ENCODE results near the gene MPC1.
"Not testable (repeated sequence)": the region's sequence is repeated elsewhere in the genome, so short reads cannot be mapped to it uniquely, and the experiment has no call there.

MPC1 gene

GRCh38 chr6:166351715-166352285 is 30.9 kb downstream of the MPC1 start:
- H3K27ac Mint-ChIP-seq, result no peak overlapping the region
- H3K36me3 Mint-ChIP-seq, result no peaks in the 10 kb centered on the region
- no peak for ATAC-seq
- peaks cover 8% of the 10 kb centered on the region for H3K4me1 Mint-ChIP-seq
- no peak overlapping the region for H3K4me3 Mint-ChIP-seq
- peaks cover 4% of the 10 kb centered on the region for H3K9me3 Mint-ChIP-seq
- DNase-seq (ENCODE audit: low spot score in 2 of 2), result no peak

- H3K27ac Mint-ChIP-seq, result no peak overlapping the region
- ATAC-seq, result peak; percentile 43
- no peaks in the 10 kb centered on the region for H3K36me3 Mint-ChIP-seq
- DNase-seq (ENCODE audit: low spot score in 2 of 2), result no peak
- peaks cover 8% of the 10 kb centered on the region for H3K4me1 Mint-ChIP-seq
- H3K4me3 Mint-ChIP-seq, result no peak overlapping the region
- peaks cover 4% of the 10 kb centered on the region for H3K9me3 Mint-ChIP-seq
Observed at GRCh38 chr6:166348305-166348949, 34.3 kb downstream of the MPC1 start.

GRCh38 chr6:166346965-166347364 is 35.8 kb downstream of the MPC1 start:
- no peak for ATAC-seq
- no peak for DNase-seq (ENCODE audit: low spot score in 2 of 2)
- Mint-ChIP-seq H3K27ac (no peak overlapping the region), H3K36me3 (peaks cover 1% of the 10 kb centered on the region), H3K4me3 (no peak overlapping the region), H3K9me3 (peaks cover 4% of the 10 kb centered on the region), H3K4me1 (peaks cover 9% of the 10 kb centered on the region)

GRCh38 chr6:166346449-166346848 is 36.3 kb downstream of the MPC1 start:
- H3K36me3 Mint-ChIP-seq, result peaks cover 6% of the 10 kb centered on the region
- no peak for DNase-seq (ENCODE audit: low spot score in 2 of 2)
- no peak overlapping the region for H3K4me3 Mint-ChIP-seq
- H3K27ac Mint-ChIP-seq, result no peak overlapping the region
- peaks cover 4% of the 10 kb centered on the region for H3K9me3 Mint-ChIP-seq
- ATAC-seq, result no peak
- H3K4me1 Mint-ChIP-seq, result peaks cover 15% of the 10 kb centered on the region

GRCh38 chr6:166345672-166346071 is 37.1 kb downstream of the MPC1 start:
- peaks cover 16% of the 10 kb centered on the region for H3K4me1 Mint-ChIP-seq
- not testable (repeated sequence) for ATAC-seq; H3K27ac Mint-ChIP-seq; H3K9me3 Mint-ChIP-seq; DNase-seq (ENCODE audit: low spot score in 2 of 2); H3K4me3 Mint-ChIP-seq; H3K36me3 Mint-ChIP-seq

GRCh38 chr6:166344921-166345320 is 37.8 kb downstream of the MPC1 start:
- not testable (repeated sequence) for H3K27ac Mint-ChIP-seq; ATAC-seq; H3K4me3 Mint-ChIP-seq; H3K36me3 Mint-ChIP-seq; H3K9me3 Mint-ChIP-seq; DNase-seq (ENCODE audit: low spot score in 2 of 2)
- peaks cover 16% of the 10 kb centered on the region for H3K4me1 Mint-ChIP-seq

GRCh38 chr6:166344240-166344639 is 38.5 kb downstream of the MPC1 start:
- Mint-ChIP-seq H3K36me3 (peaks cover 6% of the 10 kb centered on the region), H3K4me3 (no peak overlapping the region), H3K27ac (no peak overlapping the region), H3K4me1 (peaks cover 16% of the 10 kb centered on the region), H3K9me3 (peaks cover 1% of the 10 kb centered on the region)
- no peak for DNase-seq (ENCODE audit: low spot score in 2 of 2)
- ATAC-seq, result no peak

- H3K4me1 Mint-ChIP-seq, result peaks cover 13% of the 10 kb centered on the region
- H3K36me3 Mint-ChIP-seq, result peaks cover 6% of the 10 kb centered on the region
- H3K27ac Mint-ChIP-seq, result peak overlapping the region; percentile 84
- H3K9me3 Mint-ChIP-seq, result no peaks in the 10 kb centered on the region
- peak overlapping the region; percentile 80 for H3K4me3 Mint-ChIP-seq
- ATAC-seq (no peak), DNase-seq (ENCODE audit: low spot score in 2 of 2) (no peak)
Observed at GRCh38 chr6:166343150-166343487, 39.6 kb downstream of the MPC1 start.

- Mint-ChIP-seq H3K9me3 (no peaks in the 10 kb centered on the region), H3K36me3 (peaks cover 9% of the 10 kb centered on the region), H3K4me3 (peak within 1 kb of the TSS; percentile 80), H3K27ac (peak within 1 kb of the TSS; percentile 84), H3K4me1 (peaks cover 8% of the 10 kb centered on the region)
- ATAC-seq, result peak; percentile 86
- DNase-seq (ENCODE audit: low spot score in 2 of 2), result peak; percentile 75 to 96
Observed at GRCh38 chr6:166342349-166343149, 40.2 kb downstream of the MPC1 start, which contains the start of gene SFT2D1. Gene SFT2D1, minus strand, starts transcription at chr6:166342545. Its CDS starts 64 bp downstream, at chr6:166342481.

- peak overlapping the region; percentile 84 for H3K27ac Mint-ChIP-seq
Observed at GRCh38 chr6:166341977-166342348, 40.8 kb downstream of the MPC1 start.

GRCh38 chr6:166341464-166341863 is 41.3 kb downstream of the MPC1 start:
- Mint-ChIP-seq H3K27ac (peak overlapping the region; percentile 84), H3K9me3 (no peaks in the 10 kb centered on the region), H3K4me1 (peaks cover 13% of the 10 kb centered on the region), H3K36me3 (peaks cover 20% of the 10 kb centered on the region), H3K4me3 (peak overlapping the region; percentile 80)
- DNase-seq (ENCODE audit: low spot score in 2 of 2) (no peak), ATAC-seq (peak; percentile 29)

More at GRCh38 chr6:166341977-166342348, 40.8 kb downstream of the MPC1 start:
- peak; percentile 20 for ATAC-seq
- Mint-ChIP-seq H3K4me1 (peaks cover 8% of the 10 kb centered on the region), H3K4me3 (peak overlapping the region; percentile 80), H3K9me3 (no peaks in the 10 kb centered on the region), H3K36me3 (peaks cover 15% of the 10 kb centered on the region)
- no peak for DNase-seq (ENCODE audit: low spot score in 2 of 2)

- Mint-ChIP-seq H3K4me1 (peaks cover 31% of the 10 kb centered on the region), H3K36me3 (peaks cover 27% of the 10 kb centered on the region), H3K9me3 (no peaks in the 10 kb centered on the region), H3K4me3 (no peak overlapping the region), H3K27ac (no peak overlapping the region)
- no peak for DNase-seq (ENCODE audit: low spot score in 2 of 2)
- no peak for ATAC-seq
Observed at GRCh38 chr6:166338854-166339253, 43.9 kb downstream of the MPC1 start.

- ATAC-seq (no peak), DNase-seq (ENCODE audit: low spot score in 2 of 2) (no peak)
- peaks cover 36% of the 10 kb centered on the region for H3K36me3 Mint-ChIP-seq
- no peak overlapping the region for H3K27ac Mint-ChIP-seq
- peaks cover 46% of the 10 kb centered on the region for H3K4me1 Mint-ChIP-seq
- H3K4me3 Mint-ChIP-seq, result no peak overlapping the region
- no peaks in the 10 kb centered on the region for H3K9me3 Mint-ChIP-seq
Observed at GRCh38 chr6:166336847-166337246, 45.9 kb downstream of the MPC1 start.

- no peak overlapping the region for H3K27ac Mint-ChIP-seq
- peaks cover 32% of the 10 kb centered on the region for H3K36me3 Mint-ChIP-seq
- no peak overlapping the region for H3K4me3 Mint-ChIP-seq
- H3K9me3 Mint-ChIP-seq, result no peaks in the 10 kb centered on the region
- peaks cover 41% of the 10 kb centered on the region for H3K4me1 Mint-ChIP-seq
- peak; percentile 22 for ATAC-seq
- DNase-seq (ENCODE audit: low spot score in 2 of 2), result no peak
Observed at GRCh38 chr6:166335378-166336302, 47.1 kb downstream of the MPC1 start.

GRCh38 chr6:166334878-166335277 is 47.9 kb downstream of the MPC1 start:
- Mint-ChIP-seq H3K4me1 (peaks cover 41% of the 10 kb centered on the region), H3K4me3 (no peak overlapping the region), H3K27ac (no peak overlapping the region), H3K36me3 (peaks cover 32% of the 10 kb centered on the region), H3K9me3 (no peaks in the 10 kb centered on the region)
- DNase-seq (ENCODE audit: low spot score in 2 of 2) (no peak), ATAC-seq (no peak)

Measured in stimulated activated effector memory CD8-positive, alpha-beta T cell treated with anti-CD3 and anti-CD28 coated beads, Interleukin-12 subunit alpha, Interleukin-12 subunit beta, amount 100 ng/mL, for 72 hours (primary cell).